Stimulated activated CD4-positive, alpha-beta T cell treated with anti-CD3 and anti-CD28 coated beads, Interleukin-15, amount 100 ng/mL, for 24 hours (primary cell): ENCODE results near the gene PTCSC3.

Experiments
- DNase-seq: peaks from one replicate; pipeline ENCODE4 v3.0.0-alpha.2; 2020

PTCSC3 gene

DNA sequence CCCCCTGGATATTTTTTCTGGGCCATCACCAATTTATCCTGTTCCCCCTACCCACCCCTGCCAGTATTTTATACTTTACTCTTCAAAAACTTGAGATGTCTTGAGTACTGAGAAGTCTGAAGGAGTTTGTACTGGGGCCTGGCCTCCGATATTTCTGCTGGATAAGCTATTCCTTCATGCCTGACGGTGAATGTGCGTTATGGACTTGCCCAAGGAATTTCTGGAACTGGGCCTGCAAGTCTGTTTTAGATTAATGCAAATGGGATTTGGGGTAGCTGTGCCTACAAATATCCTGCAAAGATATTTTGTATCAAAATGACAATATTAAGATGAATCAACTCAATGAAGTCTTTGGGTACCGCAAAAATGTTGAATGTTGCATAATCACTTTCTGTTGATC lies at the start of gene PTCSC3:
Gene PTCSC3, minus strand, starts transcription at position 199 of the 400 bp plus-strand sequence.
- DNase-seq: no peak

DNA sequence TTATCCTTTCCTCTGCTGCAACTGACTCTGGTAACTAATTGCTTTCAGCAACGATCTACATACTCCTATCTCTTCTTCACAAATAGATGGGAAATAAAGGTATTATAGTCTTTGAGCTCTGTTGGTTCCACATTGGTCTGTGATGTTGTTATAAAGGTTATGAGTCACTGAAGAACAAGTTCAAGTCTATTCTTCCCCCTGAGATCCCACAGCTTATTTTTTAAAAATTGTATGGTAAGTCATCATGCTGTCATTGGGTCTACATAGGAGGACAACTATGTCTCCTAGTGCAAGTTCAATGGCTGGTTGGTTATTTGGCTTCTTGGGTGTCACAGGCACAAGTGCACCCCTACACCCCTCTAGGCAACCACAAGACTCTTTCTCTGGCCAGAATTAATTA lies 49.6 kb upstream of the PTCSC3 start:
- DNase-seq: no peak

DNA sequence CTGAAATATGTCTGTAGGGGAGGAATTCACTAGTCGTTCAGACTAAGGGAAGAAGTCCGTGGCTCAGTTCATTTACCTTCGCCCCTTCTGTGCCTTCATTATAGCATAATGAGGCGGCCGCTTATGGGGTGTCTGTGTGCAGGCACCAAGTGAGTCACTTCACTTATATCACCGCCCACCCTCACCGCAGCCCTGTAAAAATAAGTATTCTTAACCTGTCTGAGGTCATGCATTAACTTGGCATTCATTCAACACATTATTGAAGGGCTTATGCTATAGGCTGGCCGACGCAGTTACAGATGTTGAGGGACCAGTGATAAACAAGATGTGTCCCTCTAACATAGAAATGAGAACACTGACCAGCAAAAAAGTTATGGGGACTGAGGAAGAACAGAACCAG lies 47.7 kb upstream of the PTCSC3 start:
- DNase-seq: no peak

DNA sequence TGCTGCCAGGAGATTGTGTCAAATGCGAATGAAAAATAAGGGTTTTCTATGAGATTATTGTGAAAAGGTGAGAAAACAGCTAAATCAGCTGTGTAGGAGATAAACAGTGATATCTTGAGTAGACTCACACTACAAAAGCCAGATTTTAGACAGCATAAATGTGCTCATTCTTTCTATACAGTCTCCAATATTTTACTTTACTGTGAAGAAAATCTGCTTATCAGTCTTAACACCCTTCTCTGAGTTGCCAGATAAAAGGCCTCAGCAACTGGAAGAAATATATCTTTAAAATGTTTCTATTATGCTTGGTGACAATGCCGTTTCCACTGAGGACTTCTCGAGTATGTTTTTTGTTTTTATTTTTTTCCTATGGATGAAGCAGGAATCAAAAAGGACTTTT lies 47.0 kb upstream of the PTCSC3 start:
- no peak for DNase-seq

DNA sequence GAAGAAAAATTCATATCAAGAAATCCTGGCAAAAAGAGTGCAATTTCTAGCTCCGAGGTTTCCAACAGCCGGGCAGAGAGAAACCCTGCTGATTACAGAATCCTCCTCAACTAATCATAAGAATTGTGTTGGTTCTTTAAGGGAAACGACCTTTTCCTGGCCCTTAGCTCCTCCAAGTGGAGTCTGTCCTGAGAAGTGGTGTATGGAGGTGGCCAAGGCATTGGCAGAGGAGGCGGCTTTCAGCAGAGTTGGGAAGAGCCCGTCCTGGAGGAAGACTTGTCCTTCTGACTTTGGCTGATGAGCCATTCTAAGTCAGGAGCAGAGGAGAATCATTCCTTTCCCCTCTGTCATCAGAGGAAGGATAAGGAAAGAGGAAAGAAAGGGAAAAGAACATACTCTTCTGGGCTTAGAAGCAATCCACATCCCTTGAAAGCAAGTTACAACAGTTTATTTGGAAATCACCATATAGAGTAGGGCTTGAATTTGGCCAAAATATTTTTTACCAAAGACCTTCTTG lies 46.5 kb upstream of the PTCSC3 start:
- no peak for DNase-seq

DNA sequence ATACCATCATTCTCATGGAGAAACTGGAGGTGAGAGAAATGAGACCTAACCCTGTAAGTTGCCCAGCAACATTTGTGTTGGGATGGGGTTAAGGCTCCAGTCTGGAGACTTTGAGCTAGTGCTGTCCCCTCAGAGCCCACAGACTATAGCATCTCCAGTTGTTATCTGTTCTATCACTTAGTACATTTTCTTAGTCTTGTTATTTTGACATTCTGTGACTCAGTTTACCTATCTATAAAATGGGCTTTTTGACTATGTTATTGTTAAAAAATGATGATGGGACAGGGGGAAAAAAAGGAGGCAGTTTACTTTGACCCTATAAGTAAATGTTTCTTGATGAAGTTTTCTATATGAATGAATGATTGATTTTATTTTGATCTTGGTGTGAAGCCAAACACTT lies 45.8 kb upstream of the PTCSC3 start:
- no peak for DNase-seq

DNA sequence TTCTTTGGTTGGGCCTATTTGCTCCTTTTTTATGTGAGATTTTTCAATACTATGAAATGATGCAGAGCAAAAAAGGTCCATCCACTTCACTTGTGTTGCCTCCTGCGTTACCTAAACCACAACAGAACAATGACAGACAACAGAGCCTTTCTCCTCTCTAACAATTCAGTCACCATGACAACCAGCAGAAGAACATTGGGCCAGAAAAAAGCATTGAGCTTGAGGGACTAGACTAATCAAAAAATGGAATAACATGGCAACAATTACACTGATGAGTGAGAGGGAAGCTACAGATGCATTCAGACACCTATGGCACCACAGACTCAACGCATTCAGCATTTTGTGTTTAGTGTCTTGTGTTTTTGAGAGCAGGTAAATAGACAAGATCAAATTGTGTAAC lies 44.6 kb upstream of the PTCSC3 start:
- no peak for DNase-seq

DNA sequence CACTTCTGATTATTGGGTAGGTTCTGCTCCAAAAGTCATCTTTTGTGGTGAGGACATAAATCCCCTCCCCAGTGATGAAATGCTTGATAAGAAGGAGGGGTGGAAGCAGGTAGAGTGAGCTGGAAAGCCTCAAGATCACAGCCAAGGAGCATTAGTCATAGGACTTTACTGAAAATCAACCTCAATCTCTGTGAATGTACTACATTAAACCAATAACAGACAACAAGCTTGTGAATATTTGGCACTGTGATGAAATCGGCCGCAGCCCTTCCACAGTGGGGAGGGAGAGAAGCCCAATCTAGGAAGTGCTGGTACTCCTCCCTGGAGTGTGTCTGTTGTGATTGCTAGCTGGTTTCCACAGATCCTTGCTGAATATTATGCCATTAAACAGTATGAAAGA lies 41.2 kb upstream of the PTCSC3 start:
- no peak for DNase-seq

DNA sequence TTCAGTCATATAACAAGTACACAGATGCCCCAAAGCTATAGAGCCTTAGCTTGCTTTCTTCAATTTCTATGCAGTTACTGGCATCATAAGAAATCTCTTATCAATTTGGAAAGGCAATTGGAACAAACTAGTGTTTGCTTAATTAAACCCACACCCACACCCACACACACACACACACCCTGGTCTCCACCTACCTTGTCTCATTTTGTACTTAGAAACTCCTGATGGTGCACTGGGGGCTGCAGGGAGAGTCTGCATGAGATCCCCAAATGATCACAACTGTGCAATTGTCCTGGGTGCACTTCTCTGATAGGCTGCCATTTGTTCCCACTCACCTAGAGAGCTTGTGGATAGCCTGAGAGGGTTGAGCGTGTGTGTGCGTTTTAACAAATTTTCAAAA lies 40.5 kb upstream of the PTCSC3 start:
- no peak for DNase-seq

DNA sequence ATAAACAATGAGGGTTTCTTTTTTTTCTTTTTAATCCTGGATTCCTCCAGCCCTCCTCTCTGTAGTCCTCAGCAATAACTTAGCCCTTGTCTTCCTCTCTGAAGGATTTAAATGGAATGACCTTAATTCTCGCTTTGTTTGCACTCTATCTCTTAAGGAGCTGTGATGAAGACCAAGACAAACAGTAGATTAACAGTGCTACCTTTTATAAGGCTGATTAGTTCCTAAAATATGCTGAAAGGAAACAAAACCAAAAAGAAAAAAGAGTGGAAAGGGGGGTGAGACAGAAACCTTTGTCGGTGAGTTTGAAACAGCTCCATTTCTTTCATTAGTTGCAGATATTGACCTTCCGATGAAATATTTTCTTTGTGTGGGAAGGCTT lies 38.7 kb upstream of the PTCSC3 start:
- no peak for DNase-seq

DNA sequence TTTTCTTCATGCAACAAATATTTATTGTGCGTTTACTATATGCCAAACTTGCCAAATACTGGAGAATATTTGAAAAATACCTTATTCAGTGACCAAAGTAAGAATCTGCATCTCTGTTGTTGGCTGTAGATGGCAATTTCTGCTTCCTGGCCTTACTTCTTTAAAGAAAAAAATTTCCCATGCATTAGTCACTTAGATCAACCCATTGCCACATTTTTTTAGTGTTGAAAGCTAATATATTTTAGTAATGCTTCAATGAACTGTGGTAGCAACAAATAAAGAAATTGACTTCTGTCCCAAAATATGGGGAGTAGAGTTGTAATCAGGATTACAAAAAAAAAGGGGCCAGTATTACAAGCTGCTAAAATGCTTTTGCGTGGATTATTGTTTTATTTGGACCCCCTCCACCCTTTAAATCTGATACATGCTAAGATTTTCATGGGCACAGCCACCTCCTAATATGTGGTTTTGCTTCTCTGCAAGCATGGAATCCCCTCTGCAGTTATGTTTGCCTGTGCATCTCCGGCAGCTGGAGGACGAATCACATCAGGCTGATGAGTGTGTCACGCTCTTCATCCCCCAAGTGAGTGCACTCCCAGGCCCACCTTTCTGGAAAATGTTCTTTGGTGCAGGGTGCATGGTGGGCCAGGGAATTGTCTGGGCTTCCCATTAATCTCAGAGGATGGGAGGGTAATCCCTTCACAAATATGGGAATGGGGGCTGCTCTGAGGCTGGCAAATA lies 38.1 kb upstream of the PTCSC3 start:
- DNase-seq: no peak

DNA sequence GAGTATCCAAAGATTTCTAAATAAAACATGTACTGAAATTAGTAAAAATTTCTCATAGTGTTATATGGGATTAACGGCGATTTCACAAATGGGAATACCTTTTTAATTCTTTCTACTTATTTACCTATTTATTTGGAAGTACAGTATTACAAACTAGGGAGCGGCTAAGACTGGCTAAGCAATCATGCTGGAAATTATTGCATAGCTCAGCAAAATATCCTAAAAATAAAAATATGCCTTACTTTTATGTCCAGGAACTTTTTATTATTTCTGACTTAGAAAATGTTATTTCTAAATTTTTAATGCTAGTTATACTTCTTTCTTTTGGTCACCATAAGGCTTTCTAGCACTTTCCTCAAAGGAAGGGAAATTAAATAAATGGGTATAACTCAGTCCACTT lies 36.5 kb upstream of the PTCSC3 start:
- DNase-seq: no peak

DNA sequence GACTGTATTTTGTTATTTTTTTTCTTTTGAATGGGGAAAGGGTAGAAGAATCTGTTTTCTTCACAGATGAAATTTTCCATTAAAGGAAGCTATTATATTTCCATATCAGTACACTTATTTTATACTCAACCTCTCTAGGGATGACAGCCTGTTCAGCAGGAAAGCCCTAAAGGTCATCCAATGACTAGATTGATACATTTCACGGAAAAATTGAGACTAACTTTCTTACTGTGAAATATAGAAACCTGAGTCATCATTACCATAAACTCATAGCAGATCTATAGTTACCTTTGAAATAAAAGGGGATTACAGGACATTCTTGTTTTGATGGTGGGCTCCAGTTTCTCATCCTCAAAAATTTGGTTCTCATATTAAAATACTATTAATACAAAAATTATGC lies 36.1 kb upstream of the PTCSC3 start:
- no peak for DNase-seq

DNA sequence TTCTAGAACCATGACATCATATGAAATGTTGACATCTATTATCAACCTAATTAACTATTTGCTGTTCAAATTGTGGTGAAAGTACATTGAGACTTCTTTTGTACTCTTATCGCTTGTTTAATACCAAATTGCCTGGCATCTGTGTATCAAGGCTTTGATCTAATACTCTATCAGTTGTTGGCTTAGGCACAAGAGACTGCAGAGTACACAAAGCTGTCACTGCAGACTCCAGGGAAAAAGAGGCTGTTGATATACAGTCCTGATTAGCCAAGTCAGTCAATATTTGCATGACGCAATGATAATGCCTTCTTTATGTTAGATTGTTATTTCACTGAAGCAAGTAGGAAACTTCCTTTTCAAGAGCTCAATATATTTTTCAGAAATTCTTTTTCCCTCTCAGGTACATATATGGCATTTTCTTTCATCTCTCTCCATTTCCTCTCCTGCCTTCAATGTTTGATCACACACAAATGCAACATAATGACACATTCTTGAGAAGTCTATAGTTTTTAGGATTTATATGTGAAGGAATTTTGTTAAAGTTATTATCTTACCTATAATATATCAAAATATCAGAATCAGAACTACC lies 32.3 kb upstream of the PTCSC3 start:
- DNase-seq: no peak

DNA sequence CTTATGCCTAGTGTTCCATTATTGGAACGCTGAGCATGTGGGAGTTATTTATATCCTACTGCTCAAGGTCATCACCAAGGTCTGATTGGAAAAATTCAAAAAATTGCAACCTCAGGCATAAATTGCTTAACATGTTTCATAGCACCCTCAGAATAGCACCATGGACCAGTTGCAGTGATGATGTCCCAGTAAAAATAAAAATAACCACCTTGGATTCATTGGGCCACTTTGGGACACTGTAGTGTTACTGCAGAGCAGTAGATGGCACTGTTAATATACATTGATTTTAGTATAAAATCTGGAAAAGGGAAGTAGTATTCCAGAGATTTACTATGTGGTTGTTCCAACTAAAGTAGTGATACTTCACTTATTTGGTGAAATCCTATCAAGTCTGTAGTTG lies 31.0 kb upstream of the PTCSC3 start:
- DNase-seq: no peak

DNA sequence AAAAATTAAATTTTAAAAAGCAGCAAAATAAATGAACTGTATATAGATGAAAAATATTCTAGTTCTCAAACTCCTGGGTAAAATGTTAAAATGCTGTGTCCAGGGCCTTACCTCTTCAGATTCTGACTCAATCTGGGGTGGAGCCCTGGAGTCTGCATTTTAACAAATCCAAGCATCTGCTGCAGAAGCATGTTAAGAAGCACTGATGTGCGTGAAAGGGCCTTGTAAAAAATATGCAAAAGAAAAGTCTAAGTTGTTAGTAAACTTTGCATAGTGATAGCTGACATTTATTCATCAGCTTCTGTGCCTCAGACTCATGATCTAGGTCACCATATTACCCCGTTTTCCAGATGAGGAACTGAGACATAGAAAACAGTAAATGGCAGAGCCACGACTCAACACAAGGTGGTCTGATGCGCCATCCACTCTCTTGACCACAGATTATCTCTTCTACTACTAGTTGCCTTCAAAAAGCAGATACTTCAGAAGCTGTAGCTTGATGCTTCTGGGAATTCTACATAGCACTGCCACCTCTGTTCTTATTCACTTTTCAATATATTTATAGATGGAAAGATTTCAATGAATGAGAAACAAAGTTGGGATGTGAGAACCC lies 28.0 kb upstream of the PTCSC3 start:
- no peak for DNase-seq

DNA sequence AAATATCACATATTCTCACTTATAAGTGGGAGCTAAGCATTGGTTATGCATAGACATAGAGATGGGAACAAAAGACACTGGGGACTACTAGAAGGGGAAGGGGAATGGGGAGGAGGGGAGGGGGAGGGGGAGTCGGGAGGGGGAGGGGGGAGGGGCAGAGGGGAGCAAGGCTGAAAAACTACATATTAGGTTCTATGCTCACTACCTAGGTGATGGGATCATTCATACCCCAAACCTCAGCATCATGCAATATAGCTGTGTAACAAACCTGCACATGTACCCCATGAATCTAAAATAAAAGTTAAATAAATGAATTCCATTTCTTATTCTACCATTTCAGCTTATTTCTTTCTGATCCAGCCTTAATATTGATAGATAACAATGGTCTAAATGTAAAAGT lies 21.9 kb upstream of the PTCSC3 start:
- no peak for DNase-seq

DNA sequence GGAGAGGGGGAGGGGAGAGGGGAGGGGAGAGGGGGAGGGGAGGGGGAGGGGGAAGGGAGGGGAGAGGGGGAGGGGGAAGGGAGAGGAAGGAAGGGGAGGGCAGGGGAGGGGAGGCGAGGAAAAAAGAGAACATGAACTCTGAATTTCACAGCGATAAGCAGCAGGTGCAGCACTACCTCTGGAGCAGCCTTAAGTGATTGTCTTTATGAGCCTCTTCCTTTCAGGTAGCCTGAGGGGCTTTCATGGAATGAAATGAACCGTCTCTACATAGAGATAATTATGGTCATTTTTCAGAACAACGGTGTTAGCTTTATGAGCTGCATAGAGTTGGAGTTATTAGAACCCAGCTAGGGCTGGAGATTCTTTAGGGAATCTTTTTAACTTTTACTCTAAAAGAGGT lies 18.1 kb upstream of the PTCSC3 start:
- DNase-seq: no peak

DNA sequence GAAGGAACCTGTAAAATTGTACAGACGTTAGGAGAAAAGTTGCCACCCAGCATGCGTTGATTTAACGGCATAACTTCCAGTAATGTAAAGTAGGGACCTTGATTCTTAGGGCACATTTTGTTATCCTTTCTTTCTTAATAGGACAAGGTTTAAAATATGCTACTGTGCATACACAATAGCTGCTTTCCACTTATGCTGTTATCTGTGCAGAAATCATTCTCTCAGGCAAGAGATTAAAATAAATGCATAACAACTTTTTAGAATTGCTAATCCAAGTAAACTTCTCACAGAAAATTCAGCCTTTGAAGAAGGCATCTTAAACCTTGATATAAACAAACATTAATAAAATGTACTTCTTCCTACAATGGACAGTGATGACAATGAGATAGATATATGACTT lies 16.0 kb upstream of the PTCSC3 start:
- no peak for DNase-seq

DNA sequence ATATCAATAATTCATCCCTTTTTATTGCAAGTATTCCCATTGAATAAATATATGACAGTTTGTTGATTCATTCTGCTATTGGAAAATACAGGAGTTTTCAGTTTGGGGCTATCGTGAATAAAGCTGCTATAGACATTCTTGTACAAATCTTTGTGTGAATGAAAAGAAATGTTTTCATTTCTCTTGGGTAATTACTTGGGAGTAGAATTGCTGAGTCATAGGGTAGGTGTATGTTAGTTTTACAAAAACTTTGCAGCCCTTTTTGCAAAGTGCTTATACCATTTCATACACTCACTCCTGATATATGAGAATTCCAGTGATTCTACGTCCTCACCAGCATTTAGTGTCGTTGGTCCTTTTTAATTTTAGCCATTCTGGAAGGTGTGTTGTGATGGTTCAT lies 6.9 kb upstream of the PTCSC3 start:
- DNase-seq: no peak

DNA sequence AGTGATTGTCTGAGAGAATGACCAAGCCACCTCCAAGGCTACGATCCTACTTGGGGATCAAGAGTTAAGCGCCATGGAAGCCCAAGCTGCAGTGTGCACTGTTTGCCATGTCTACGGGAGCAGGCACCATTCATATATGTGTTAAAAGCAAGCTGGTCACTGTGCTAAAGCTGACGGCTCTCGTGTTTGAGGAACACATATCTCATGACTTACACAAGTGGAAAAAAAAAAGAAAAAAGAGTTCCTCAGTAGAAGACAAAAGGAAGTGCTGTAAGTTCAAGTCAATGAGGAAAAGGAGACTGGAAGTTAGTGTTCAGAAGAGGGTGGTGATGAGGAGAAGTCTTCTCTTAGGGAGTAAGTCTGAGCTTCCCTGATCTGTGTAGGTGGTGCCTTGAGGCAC lies 4.9 kb upstream of the PTCSC3 start:
- DNase-seq: no peak

DNA sequence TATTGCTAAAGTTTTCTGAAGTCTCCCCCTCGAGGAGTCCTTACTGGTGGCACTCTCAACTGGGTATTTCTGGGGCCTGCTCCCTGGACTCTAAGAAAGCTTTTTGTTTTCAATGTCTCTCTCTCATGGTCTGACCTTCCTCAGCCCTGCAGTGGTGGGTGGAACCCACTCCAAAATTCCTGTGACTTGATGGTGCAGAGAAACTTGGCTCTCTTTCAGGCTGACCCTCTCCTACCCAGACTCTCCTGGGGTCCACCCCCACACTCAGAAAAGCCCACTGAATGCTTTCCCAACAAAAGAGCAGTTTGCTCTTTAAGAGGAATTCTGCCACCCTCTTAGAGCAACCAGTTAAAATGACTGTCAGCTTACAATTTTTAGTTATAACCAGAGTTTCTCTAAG lies 967 bp upstream of the PTCSC3 start:
- no peak for DNase-seq

DNA sequence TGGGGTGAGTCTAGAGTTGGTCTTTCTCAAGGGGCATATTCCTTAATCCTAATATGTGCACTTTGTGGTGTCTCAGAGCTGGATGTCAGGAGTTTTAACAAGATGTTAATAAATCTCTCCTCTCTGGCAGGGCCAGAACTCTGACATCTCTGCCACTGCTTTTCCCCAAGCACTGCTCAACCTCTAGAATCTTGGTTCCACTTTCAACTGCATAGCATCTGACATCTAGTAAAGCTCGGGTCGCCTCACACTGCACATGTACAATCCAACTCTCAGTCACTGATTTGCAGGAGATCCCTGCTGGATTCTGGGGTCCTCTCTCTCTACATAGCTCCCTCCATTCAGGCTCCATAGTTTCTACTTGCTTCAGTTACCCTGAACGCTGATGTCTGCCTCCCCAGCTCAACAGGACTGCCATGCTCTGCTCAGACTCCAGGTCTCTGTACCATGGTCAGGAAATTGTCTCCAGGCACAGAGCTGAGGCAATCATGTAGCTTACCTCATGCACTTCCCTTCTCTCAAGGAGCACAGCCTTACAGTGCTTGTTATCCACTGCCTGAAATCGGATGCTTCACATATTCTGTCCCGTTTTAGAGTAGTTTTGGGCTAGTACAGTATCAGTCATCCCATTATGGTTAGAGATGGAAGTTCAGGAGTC lies 1.6 kb downstream of the PTCSC3 start:
- no peak for DNase-seq

DNA sequence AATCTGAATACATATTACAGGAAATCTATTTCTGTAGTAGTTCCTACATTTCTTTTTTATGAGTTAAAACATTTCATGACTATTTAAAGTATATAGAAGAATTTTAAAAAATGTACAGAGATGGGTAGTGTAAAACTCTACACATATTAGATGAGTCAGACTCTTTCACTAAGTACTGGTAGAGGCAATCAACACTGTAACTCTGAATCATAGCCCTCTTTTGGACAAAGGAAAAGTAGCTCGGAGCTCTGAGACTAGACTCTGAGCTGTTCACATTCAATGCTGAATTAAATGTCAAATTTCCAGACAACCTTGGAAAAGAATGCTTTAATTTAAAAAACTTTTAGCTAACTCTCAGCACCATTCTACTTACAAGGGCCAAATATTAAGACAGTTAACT lies 3.4 kb downstream of the PTCSC3 start:
- no peak for DNase-seq
